ENCODE measurements around the gene CACNB2.
"Not testable (repeated sequence)": the region's sequence is repeated elsewhere in the genome, so short reads cannot be mapped to it uniquely, and the experiment has no call there.

Gene CACNB2

GRCh38 chr10:18202680-18203460 is 62.6 kb downstream of the CACNB2 start:
- DNase-seq (ENCODE audit: low read depth), result no peak

GRCh38 chr10:18203471-18203870 is 63.2 kb downstream of the CACNB2 start:
- no peak for DNase-seq (ENCODE audit: low read depth)

DNA sequence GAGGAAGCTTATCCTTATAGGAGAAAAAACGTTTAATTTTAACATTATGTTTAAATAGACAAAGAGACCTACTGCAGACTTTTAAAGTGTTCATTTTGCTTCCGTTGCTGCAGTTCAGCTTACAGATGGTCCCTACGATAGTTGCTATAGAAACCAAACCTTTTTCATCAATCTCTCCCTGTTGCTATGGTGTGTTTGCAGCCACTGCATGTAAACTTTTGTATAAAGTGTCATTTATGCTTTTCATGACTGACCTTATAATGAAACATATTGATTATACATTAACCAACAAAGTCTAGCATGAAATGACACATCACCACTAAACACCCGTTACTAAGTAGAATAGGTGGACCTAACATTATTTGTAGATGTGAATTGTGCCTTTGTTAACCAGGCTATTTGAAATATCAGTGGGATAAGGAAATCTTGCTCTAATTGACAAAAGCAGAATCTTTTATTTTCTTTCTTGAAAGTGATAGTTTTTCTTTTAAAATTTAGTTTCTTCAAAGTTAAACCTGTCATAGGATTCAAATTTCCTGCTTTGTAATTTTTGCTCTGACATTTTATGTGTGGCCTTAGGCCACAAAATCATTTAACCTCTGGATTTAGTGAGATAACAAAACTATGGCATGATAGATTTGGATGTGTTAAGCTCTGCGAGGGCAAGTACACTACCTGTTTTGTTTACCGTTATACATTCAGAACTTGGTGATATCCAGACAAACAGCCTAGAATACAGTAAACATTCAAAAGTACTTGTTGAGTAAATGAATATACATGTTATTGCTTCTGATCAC is 64.0 kb downstream of the CACNB2 start:
- DNase-seq (ENCODE audit: low read depth), result no peak

DNA sequence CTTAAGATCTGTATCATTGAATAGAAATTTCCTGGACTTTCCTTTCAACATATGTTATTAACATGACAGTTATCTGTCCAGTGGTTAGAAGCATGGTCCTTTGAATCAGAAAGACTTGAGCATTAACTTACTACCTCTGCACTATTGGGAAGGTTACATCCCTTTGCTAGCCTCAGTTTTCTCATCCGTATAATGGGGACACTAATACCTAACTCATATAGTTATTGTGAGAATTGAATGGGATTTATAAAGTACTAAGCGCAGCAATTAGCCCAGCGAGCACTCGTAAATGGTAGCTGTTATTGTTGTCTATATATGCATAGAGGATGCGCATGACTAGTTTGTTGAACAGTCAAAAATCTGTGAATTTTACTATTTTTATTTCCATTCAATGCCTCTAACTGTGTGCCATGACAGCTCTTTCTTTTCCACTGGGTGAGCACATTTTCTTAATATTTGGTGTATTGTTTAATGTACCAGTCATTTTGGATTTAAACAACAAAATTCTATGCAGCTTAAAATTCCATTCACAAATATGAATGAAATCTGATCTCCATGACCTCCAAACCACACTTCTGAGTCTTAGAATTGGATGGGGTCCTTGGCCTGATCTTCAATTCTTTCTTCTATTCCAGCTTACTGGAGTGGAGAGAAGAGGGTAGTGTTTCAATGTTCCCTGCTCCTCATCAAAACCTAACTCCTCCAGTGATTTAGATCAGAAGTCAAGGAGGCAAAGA is 65.0 kb downstream of the CACNB2 start:
- no peak for DNase-seq (ENCODE audit: low read depth)

DNA sequence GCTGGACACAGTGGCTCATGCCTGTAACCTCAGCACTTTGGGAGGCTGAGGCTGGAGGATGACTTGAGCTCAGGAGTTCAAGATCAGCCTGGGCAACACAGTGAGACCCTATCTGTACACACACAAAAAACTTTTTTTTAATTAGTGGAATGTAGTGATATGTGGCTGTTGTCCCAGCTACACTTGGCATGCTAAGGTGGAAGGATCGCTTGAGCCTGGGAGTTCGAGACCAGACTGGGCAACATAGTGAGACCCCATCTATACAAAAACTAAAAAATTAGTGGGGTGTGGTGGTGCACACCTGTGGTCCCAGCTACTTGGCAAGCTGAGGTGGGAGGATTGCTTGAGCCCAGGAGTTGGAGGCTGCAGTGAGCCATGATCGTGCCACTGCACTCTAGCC is 68.0 kb downstream of the CACNB2 start:
- not testable (repeated sequence) for DNase-seq (ENCODE audit: low read depth)

GRCh38 chr10:18209241-18209640 is 69.0 kb downstream of the CACNB2 start:
- no peak for DNase-seq (ENCODE audit: low read depth)

DNA sequence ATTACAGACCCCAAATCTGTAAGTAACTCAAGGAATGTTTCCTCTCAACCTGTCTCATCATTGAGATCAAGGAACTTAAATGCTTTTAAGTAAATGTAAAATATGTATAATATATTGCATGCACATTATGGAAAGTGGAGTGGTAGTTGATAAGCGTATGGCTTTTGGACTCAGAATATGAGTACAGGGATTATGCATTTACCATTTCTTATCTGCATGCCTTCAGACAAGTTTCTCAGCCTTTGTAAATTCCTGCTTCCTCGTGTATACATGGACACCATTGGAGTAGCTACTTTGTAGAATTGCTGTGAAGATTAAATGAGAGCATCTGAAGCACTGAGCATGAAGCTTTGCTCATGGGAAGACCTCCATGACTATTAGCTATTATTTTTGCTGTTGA is 70.5 kb downstream of the CACNB2 start:
- DNase-seq (ENCODE audit: low read depth), result no peak

- DNase-seq (ENCODE audit: low read depth), result no peak
Observed at GRCh38 chr10:18211862-18212261, 71.6 kb downstream of the CACNB2 start.

DNA sequence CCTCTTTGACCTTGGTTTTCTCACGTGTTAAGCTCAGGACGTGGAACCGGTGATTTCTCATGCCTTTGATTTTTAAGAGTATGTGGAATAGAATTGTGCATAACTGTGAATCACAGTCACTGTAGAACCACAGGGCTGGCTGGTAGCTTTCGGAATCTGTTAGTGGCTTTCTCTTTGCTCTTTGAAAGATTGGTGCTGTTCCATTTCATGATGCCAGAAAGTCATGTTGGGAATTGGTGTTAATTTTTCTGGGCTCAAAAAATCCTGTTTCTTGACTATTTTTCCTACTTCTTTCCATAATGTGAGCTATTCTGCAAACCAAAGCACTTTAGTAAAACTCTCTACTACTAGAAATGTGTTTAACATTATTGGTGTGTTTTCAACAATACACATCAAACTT is 73.0 kb downstream of the CACNB2 start:
- no peak for DNase-seq (ENCODE audit: low read depth)

DNA sequence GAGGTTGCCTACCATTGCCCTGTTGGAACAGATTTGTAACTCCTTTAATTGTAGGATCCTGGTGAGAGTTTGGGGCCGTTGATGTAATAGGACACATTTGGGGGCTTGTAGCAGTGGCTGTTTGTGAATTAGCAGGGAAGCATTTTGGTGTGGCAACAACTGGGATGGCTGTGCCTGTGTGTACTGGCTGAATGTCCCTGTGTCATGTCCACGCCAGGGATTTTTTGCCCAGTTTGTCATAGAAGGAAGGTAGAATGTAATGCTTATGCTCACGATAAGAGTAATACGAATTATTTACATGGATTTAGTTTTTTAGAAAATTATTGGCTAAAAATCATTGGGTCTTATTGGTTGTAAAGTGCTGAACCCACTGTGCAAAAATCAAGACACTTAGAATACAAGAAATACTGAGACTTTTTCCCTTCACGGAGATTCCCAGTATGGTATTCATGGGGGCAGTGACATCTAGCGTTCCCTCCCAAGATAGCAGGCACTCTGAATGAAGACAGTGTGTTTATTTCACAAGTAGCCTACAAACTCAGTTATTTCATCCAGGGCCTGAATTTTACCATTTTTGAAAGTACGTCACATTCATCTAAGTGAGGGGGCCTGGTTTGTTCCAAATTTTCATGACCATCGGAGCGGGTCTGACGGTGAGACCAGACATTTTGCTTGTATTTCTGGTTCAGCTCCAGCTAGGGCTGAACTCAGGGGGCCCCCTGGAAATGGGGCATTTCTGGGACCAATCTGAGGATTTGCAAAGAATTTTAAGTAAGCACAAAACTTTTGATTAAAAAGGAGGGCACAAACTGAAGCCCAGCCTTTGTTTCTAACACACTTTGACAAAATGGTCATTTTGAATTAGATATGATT is 74.7 kb downstream of the CACNB2 start:
- DNase-seq (ENCODE audit: low read depth), result no peak

- DNase-seq (ENCODE audit: low read depth), result no peak
Observed at GRCh38 chr10:18216482-18216881, 76.3 kb downstream of the CACNB2 start.

DNA sequence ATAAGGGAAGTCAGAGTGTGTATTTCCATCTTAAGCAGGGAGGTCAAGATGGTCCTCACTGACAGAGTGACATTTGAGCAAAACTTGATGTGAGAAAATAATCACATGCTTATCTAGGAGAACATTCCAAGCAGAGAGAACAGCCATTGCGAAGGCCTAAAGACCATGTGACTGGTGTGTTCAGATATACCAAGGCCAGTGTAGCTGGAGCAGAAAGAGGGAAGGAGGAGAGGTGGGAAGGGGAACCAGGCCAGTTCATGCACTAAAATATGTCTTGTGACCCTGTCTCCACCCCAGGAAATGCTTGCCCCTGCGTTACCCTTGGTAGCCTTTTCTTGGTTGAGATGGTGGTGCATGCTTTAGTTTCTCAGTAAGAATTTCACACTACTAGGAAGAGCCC is 77.4 kb downstream of the CACNB2 start:
- no peak for DNase-seq (ENCODE audit: low read depth)

DNA sequence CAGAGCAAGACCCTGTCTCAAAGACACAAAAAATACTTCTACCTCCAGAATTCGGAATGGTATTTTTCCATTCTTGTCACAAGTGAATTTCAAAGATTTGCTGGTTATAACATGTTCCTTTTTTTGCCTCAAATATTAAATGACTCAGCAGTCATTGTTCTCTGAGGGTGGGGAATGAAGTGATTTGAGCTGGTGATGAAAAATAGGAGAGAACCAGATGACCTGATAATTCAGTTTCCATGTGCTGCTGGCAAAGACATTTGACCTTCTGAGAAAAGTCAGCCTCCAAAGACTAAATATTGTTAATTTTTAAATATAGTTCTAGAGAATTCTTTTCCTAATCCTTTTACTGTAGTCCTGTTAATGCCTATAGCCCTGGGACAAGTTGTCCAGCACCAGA is 78.9 kb downstream of the CACNB2 start:
- DNase-seq (ENCODE audit: low read depth), result no peak

GRCh38 chr10:18221123-18221522 is 80.9 kb downstream of the CACNB2 start:
- DNase-seq (ENCODE audit: low read depth), result no peak

GRCh38 chr10:18221882-18222281 is 81.7 kb downstream of the CACNB2 start:
- no peak for DNase-seq (ENCODE audit: low read depth)

DNA sequence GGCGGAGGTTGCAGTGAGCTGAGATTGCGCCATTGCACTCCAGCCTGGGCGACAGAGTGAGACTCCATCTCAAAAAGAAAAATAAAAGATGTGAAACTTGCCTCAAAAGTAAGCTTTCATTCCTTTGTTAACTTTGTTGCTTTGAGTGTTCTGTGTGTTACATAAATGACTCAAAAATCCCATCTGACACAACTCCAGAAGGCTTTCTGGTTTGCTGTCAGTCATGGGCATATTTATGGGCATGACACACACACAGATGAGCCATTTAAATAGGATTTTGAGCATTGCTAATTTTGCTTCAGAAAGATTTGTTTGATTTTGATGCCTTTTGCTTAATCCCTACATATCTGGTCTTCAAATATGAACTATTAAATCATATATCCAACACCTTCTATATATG is 82.6 kb downstream of the CACNB2 start:
- no peak for DNase-seq (ENCODE audit: low read depth)

DNA sequence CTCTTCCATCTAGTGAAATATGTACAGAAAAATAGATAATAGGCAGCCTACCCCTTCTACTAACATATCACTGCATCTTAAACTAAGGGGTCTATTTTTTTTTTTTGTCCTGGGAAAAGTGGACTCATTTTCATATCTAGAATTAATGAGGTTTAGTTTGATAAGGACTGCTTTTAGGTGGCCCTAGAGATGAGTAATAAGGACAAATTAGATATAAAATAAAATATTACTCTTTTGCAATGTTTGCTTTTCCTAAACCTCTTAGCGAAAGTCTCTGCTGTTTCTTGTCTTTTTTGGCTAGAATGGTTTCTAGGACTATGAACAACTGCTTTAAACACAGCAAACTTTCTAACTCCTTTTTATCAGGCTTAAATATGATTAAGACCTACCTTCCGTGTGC is 83.7 kb downstream of the CACNB2 start:
- no peak for DNase-seq (ENCODE audit: low read depth)

DNA sequence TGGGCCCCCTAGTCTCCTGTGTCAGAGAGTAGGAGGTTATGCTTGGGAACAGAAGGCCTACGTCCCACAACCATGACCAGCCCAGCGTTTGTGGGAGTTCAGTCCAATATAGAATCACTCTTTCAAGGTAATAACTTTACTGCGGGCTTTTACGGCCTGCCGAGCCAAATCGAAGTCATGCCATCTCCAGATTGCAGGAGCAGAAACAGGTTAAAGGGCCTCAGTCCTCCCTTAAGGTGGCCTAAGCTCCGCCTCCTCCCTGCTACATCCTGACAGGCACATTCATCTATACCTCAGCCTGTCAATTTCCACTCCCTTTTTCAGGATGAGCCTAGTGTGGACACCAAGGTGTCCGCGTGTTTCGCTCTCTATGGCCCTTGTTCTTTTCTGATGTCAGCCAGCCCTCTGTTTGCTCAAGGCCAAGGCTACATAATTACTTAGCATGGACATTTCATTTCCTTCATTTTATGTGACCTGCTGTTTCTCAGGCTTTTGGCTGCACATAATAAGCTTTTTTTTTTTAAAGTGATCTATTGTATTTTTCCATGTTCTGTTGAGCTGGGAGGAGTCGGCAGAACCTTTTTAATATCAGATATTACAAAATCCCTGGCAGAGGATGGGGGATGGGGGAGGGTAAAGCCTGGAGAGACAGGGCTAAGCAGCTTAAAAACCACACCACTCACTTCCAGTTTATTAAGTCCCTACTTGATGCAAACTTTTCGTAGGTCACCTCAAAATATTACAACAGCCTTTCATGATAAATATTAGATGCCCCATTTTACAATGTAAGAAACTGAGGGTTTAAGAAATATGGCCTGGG is 84.6 kb downstream of the CACNB2 start:
- DNase-seq (ENCODE audit: low read depth), result no peak

DNA sequence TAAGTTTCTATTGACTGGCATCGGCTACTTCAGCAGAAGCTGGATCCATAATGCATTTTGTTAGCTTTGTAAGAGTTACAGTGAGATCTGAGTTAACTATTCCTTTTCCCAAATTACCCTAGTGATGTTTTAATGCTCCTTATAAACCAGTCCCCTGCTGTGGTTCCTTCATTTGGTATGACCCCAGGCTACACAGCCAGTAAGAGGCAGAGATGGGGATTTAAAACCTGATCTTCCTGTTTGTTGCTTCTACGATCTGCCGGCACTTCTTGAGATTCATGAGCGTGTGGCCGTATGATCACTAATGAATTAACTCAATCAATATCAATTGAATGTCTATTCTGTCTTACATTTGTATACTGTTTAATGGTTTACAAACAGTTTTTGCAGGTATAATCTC is 86.1 kb downstream of the CACNB2 start:
- DNase-seq (ENCODE audit: low read depth), result no peak

GRCh38 chr10:18229826-18230225 is 89.6 kb downstream of the CACNB2 start:
- no peak for DNase-seq (ENCODE audit: low read depth)

GRCh38 chr10:18230794-18231193 is 90.6 kb downstream of the CACNB2 start:
- DNase-seq (ENCODE audit: low read depth), result no peak

All from stimulated activated CD8-positive, alpha-beta memory T cell treated with anti-CD3 and anti-CD28 coated beads, Interleukin-15, amount 100 ng/mL, for 24 hours (primary cell).